Measurements from ENCODE around the gene TNNI2.

The TNNI2 gene

GRCh38 chr11:1866776-1867175, 28.0 kb downstream of the TNNI2 start:
- DNase-seq (ENCODE audit: low read depth): no peak
- H3K4me3 ChIP-seq (ENCODE audit: low read length): no peak overlapping the region
- TF ChIP-seq, protein P1, sequence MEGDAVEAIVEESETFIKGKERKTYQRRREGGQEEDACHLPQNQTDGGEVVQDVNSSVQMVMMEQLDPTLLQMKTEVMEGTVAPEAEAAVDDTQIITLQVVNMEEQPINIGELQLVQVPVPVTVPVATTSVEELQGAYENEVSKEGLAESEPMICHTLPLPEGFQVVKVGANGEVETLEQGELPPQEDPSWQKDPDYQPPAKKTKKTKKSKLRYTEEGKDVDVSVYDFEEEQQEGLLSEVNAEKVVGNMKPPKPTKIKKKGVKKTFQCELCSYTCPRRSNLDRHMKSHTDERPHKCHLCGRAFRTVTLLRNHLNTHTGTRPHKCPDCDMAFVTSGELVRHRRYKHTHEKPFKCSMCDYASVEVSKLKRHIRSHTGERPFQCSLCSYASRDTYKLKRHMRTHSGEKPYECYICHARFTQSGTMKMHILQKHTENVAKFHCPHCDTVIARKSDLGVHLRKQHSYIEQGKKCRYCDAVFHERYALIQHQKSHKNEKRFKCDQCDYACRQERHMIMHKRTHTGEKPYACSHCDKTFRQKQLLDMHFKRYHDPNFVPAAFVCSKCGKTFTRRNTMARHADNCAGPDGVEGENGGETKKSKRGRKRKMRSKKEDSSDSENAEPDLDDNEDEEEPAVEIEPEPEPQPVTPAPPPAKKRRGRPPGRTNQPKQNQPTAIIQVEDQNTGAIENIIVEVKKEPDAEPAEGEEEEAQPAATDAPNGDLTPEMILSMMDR (conservative IDR thresholded peaks at IDR 0.05; ENCODE audit: low read depth, low read length): no peak

DNA sequence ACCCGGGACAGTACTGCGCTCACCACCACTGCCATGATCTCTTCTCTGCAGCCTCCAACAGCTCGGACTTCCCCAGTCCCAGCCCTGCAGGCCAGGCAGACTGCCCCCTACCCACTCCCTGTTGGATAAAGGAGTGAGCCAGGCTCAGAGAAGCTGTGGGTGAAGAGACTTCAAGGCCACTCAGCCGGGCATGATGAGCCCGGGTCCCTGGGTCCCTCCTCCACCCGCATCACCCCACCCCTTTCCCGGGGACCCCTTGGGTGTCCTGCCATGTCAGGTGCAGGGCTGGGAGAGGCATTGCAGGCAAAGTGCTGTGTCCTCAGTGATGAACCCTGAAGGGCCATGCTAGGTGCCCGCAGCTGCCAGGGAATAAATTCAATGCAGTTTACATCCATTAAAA, 28.6 kb downstream of the TNNI2 start:
- TF ChIP-seq, protein P1 (conservative IDR thresholded peaks at IDR 0.05; ENCODE audit: low read depth, low read length): no peak
- H3K4me3 ChIP-seq (ENCODE audit: low read length): no peak overlapping the region
- DNase-seq (ENCODE audit: low read depth): no peak

DNA sequence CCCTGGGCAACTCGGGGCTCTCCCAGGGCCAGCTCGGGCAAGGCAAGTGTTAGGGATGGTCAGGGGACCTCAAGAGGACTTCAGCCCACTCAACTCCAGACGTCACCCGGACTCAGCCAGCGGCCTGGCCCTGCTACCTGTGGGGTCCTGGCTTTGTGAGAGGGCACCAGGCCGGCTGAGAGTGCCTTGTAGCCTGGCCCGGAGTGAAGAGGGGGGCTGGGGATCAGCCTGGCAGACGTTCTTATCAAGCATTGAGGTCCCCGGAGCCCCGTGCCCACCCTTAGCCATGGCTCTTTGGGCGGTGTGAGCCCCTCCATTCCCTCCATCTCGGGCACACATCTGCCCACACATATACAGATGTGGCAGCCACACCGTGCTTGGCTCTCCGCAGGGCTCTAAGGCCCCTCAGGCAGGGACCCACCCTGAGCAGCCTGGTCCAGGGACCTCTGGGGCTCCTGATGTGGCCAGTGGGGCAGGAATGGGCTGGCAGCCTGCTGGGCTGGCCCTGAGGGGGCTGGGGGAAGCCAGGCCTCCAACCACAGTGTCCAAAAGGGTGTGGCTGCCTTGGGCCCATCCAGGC, 29.4 kb downstream of the TNNI2 start:
- TF ChIP-seq, protein P1 (conservative IDR thresholded peaks at IDR 0.05; ENCODE audit: low read depth, low read length): no peak
- DNase-seq (ENCODE audit: low read depth): no peak
- no peak overlapping the region for H3K4me3 ChIP-seq (ENCODE audit: low read length)

GRCh38 chr11:1868636-1869291, 30.0 kb downstream of the TNNI2 start:
- TF ChIP-seq, protein P1 (conservative IDR thresholded peaks at IDR 0.05; ENCODE audit: low read depth, low read length): no peak
- no peak for DNase-seq (ENCODE audit: low read depth)

GRCh38 chr11:1869427-1870325, 30.9 kb downstream of the TNNI2 start:
- no peak for DNase-seq (ENCODE audit: low read depth)
- no peak overlapping the region for H3K4me3 ChIP-seq (ENCODE audit: low read length)
- TF ChIP-seq, protein P1 (conservative IDR thresholded peaks at IDR 0.05; ENCODE audit: low read depth, low read length): no peak

More at GRCh38 chr11:1868636-1869291, 30.0 kb downstream of the TNNI2 start:
- H3K4me3 ChIP-seq (ENCODE audit: low read length): no peak overlapping the region

DNA sequence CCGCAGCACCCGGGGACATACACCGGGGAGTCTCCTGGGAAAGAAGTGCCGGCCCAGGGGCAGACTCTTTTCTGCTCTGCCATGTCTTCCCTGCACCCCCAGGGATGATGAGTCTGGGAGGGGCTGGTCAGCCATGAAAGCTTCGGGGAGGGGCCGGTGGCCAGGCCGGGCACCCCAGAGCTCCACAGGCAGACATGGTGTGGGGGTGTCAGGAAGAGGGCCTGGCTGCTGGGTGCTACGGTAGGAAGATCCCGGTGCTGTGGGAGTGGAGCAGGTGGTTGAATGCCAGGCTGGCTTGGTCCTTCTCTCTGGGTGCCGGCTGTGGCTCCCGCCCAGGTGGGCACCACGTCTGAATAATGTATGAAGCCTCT, 31.5 kb downstream of the TNNI2 start:
- H3K4me3 ChIP-seq (ENCODE audit: low read length): no peak overlapping the region
- no peak for DNase-seq (ENCODE audit: low read depth)
- TF ChIP-seq, protein P1 (conservative IDR thresholded peaks at IDR 0.05; ENCODE audit: low read depth, low read length): no peak
